PC-9 (cell line): ENCODE measurements around the gene RIPPLY3. TPM values are rescaled to one million over a fixed set of nuclear protein-coding genes. Genes with fewer than 3 reads are reported as not detected.
"Not testable (repeated sequence)": the region's sequence is repeated elsewhere in the genome, so short reads cannot be mapped to it uniquely, and the experiment has no call there.

ENCODE experiments used
- BruUV-seq: library from RNA; stranded (reverse); fragments of 400-500 nt; replicated peaks from 2 replicates; lab custom pipeline; 2021; lab: Mats Ljungman, UMichigan
- CTCF ChIA-PET: fragments of 300-600 bp; sonication (Branson Sonifier 250); formaldehyde crosslinking; loops from one replicate; lab custom pipeline; 2022; ENCODE audit warnings: antibody characterized with exemption; lab: Charles Lee
- POLR2A ChIA-PET: fragments of 300-600 bp; sonication (Branson Sonifier 250); formaldehyde crosslinking; loops from one replicate; lab custom pipeline; 2022; ENCODE audit warnings: antibody characterized with exemption; ENCODE audit not compliant: unreplicated experiment; lab: Charles Lee
- DNase-seq, 2 experiments: peaks; one replicate each; pipeline versions ENCODE4 v3.0.0 to v3.0.0-alpha.2; 2015 to 2022; ENCODE audit warnings: mixed read lengths in 1 of 2
- H2AFZ ChIP-seq: fragments of 200-600 bp; sonication (generic); 2 replicates; pipeline ENCODE4 v1.8.1; 2017; ENCODE audit warnings: antibody characterized with exemption
- H3F3A ChIP-seq: fragments of 200-600 bp; sonication (generic); 2 replicates; pipeline ENCODE4 v1.8.1; 2017; ENCODE audit warnings: antibody characterized with exemption, mild to moderate bottlenecking, low read depth; ENCODE audit not compliant: insufficient read depth
- H3K27ac ChIP-seq: fragments of 200-600 bp; sonication (generic); 2 replicates; pipeline ENCODE4 v1.6.1; 2016; ENCODE audit warnings: mixed run types
- H3K27me3 ChIP-seq: fragments of 200-600 bp; sonication (generic); 2 replicates; pipeline ENCODE4 v1.6.1; 2016; ENCODE audit warnings: low read depth, mixed run types; ENCODE audit not compliant: insufficient read depth
- H3K36me3 ChIP-seq: fragments of 200-600 bp; sonication (generic); 2 replicates; pipeline ENCODE4 v1.6.1; 2016; ENCODE audit warnings: low read depth, mixed run types
- H3K4me1 ChIP-seq: fragments of 200-600 bp; sonication (generic); replicated peaks from 2 replicates; pipeline ENCODE4 v1.6.1; 2016; ENCODE audit warnings: mixed run types; ENCODE audit not compliant: insufficient read depth
- H3K4me2 ChIP-seq: fragments of 200-600 bp; sonication (generic); 2 replicates; pipeline ENCODE4 v1.6.1; 2017; ENCODE audit warnings: mixed run types
- H3K4me3 ChIP-seq: fragments of 200-600 bp; sonication (generic); 2 replicates; pipeline ENCODE4 v1.6.1; 2016; ENCODE audit warnings: mixed run types
- H3K79me2 ChIP-seq: fragments of 200-600 bp; sonication (generic); 2 replicates; pipeline ENCODE4 v1.6.1; 2017; ENCODE audit warnings: low read depth, mixed run types
- H3K9me2 ChIP-seq: fragments of 200-600 bp; sonication (generic); 2 replicates; pipeline ENCODE4 v1.8.1; 2017; ENCODE audit warnings: mild to moderate bottlenecking; ENCODE audit not compliant: insufficient read depth
- H3K9me3 ChIP-seq: fragments of 200-600 bp; sonication (generic); 2 replicates; pipeline ENCODE4 v1.8.1; 2016; ENCODE audit warnings: low read depth; ENCODE audit not compliant: insufficient read depth
- H4K20me1 ChIP-seq: fragments of 200-600 bp; sonication (generic); 2 replicates; pipeline ENCODE4 v1.8.1; 2017; ENCODE audit not compliant: insufficient read depth
- EZH2 ChIP-seq: fragments of 200-600 bp; sonication (generic); IDR thresholded peaks from 2 replicates; pipeline ENCODE4 v1.8.0; 2017; ENCODE audit warnings: antibody characterized with exemption, low read depth
- intact Hi-C: fragments of 100-400 bp; cut with micrococcal nuclease; formaldehyde crosslinking; loops from one replicate; pipeline ENCODE4 v1.10.0; 2022; ENCODE audit not compliant: unreplicated experiment
- total RNA-seq: library from RNA; stranded (reverse); gene quantifications from 2 replicates; pipeline ENCODE4 v1.2.3, GENCODE V29; 2021
- TF ChIP-seq, protein P1 (sequence below): fragments of 200-600 bp; sonication (generic); conservative IDR thresholded peaks from 2 replicates; pipeline ENCODE4 v1.6.1; 2017; ENCODE audit warnings: mixed run types, antibody characterized with exemption, mild to moderate bottlenecking, moderate library complexity

RIPPLY3 gene
- total RNA-seq, 1 experiment from 2014 or later = 0.17 TPM

DNA sequence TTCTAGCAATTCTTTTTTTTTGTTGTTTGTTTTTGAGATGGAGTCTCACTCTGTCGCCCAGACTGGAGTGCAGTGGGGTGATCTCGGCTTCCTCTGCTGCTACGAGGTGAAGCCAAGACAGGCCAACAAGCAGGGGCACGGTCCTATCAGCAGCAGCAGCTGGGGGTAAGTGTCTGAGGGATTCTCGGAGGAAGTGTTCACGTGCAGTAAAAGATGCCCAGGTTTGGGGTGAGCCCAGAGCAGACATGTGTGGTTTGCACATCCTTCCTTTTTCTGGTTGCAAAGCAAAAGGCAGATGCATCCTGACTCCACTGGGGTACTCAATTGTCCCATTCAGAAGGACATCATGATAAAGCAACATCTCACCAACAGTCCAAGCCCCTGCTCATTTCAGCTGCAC is 38.6 kb downstream of the RIPPLY3 start:
- H3K4me1 ChIP-seq = peaks cover 20% of the 10 kb centered on the region
- H3K9me3 ChIP-seq = no peaks in the 10 kb centered on the region
- no peak overlapping the region for H3K27ac ChIP-seq
- no TSS peak for BruUV-seq
- ChIA-PET POLR2A (no interaction called here), CTCF (no interaction called here)
- no peak for DNase-seq
- H2AFZ ChIP-seq = no peak overlapping the region
- no peak overlapping the region for H3K4me3 ChIP-seq
- no peaks in the 10 kb centered on the region for H3K79me2 ChIP-seq
- H4K20me1 ChIP-seq = no peaks in the 10 kb centered on the region
- no peaks in the 10 kb centered on the region for H3K36me3 ChIP-seq
- H3K9me2 ChIP-seq = no peaks in the 10 kb centered on the region
- intact Hi-C loops = no loop called here
- no peak for TF ChIP-seq EZH2
- TF ChIP-seq, protein P1, sequence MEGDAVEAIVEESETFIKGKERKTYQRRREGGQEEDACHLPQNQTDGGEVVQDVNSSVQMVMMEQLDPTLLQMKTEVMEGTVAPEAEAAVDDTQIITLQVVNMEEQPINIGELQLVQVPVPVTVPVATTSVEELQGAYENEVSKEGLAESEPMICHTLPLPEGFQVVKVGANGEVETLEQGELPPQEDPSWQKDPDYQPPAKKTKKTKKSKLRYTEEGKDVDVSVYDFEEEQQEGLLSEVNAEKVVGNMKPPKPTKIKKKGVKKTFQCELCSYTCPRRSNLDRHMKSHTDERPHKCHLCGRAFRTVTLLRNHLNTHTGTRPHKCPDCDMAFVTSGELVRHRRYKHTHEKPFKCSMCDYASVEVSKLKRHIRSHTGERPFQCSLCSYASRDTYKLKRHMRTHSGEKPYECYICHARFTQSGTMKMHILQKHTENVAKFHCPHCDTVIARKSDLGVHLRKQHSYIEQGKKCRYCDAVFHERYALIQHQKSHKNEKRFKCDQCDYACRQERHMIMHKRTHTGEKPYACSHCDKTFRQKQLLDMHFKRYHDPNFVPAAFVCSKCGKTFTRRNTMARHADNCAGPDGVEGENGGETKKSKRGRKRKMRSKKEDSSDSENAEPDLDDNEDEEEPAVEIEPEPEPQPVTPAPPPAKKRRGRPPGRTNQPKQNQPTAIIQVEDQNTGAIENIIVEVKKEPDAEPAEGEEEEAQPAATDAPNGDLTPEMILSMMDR = no peak
- no peaks in the 10 kb centered on the region for H3F3A ChIP-seq
- no peaks in the 10 kb centered on the region for H3K27me3 ChIP-seq
- no peak overlapping the region for H3K4me2 ChIP-seq

DNA sequence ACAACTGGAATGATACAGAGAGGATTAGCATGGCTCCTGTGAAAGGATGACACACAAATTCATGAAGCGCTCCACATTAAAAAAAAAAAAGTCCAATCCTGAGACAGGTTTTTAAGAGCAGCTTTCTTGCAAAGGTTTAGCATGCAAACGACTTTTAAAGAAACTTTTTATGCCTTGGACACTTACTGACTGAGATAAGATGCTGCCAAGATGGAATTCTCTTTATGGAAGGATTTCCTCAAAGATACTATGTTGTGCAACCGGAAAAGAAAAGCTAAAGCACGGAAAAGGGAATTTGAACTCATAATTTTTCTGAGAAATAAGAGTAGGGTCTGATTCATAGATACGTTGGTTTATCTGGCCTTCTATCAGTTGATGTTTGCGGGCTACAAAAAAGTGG is 39.1 kb downstream of the RIPPLY3 start:
- Histone ChIP-seq H3K27me3 (no peaks in the 10 kb centered on the region), H3K4me1 (peaks cover 20% of the 10 kb centered on the region), H3K36me3 (no peaks in the 10 kb centered on the region), H3F3A (no peaks in the 10 kb centered on the region), H3K4me2 (no peak overlapping the region), H4K20me1 (no peaks in the 10 kb centered on the region), H3K79me2 (no peaks in the 10 kb centered on the region), H3K9me3 (no peaks in the 10 kb centered on the region), H2AFZ (no peak overlapping the region), H3K9me2 (no peaks in the 10 kb centered on the region), H3K27ac (no peak overlapping the region), H3K4me3 (no peak overlapping the region)
- no TSS peak for BruUV-seq
- ChIA-PET CTCF (no interaction called here), POLR2A (no interaction called here)
- TF ChIP-seq, protein P1 = no peak
- no peak for TF ChIP-seq EZH2
- intact Hi-C loops = no loop called here
- no peak for DNase-seq

DNA sequence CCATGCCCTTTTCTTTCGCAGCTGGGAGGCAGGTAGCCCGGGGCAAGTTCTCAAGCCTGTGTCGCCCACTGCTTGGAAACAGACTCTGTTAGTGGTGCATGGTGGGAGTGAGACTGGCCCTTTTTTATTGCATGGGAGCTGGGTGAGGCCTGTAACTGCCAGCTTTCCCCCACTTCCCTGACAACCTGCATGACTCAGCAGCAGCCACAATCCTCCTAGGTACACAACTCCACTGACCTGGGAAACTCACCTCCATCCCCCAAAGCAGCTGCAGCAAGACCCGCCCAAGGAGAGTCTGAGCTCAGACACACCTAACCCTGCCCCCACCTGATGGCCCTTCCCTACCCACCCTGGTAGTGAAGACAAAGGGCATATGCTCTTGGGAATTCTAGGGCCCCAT is 40.6 kb downstream of the RIPPLY3 start:
- H3K27ac ChIP-seq = peak overlapping the region; percentile 78
- no peaks in the 10 kb centered on the region for H3K27me3 ChIP-seq
- ChIA-PET CTCF (interaction anchor here (0.6 kb wide), 1 partner anchor 167 kb away, joined by 3 read pairs; no protein-coding TSS in a partner anchor), POLR2A (interaction anchor here (0.6 kb wide), 1 partner anchor 564 kb away, joined by 3 read pairs; no protein-coding TSS in a partner anchor)
- no peak overlapping the region for H3K4me3 ChIP-seq
- no peaks in the 10 kb centered on the region for H3K9me2 ChIP-seq
- no peaks in the 10 kb centered on the region for H3K36me3 ChIP-seq
- TF ChIP-seq, protein P1 = no peak
- H4K20me1 ChIP-seq = no peaks in the 10 kb centered on the region
- no TSS peak for BruUV-seq
- H2AFZ ChIP-seq = peak overlapping the region; percentile 79; the same call in 1 of the 2 replicates
- intact Hi-C loops = no loop called here
- H3F3A ChIP-seq = no peaks in the 10 kb centered on the region
- H3K9me3 ChIP-seq = no peaks in the 10 kb centered on the region
- peaks cover 20% of the 10 kb centered on the region for H3K4me1 ChIP-seq
- DNase-seq = peak; percentile 59 to 71
- H3K79me2 ChIP-seq = no peaks in the 10 kb centered on the region
- H3K4me2 ChIP-seq = peak overlapping the region; percentile 53

DNA sequence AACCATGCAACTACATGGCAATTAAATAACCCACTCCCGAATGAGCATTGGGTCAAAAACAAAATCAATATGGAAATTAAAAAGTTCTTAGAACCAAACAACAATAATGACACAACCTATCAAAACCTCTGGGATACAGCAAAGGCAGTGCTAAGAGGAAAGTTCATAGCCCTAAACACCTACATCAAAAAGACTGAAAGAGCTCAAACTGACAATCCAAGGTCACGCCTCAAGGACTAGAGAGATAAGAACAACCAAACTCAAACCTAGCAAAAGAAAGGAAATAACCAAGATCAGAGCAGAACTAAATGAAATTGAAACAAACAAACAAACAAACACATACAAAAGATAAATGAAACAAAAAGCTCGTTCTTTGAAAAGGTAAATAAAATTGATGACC is 43.2 kb downstream of the RIPPLY3 start:
- H3K4me2 ChIP-seq, H3K27ac ChIP-seq, CTCF ChIA-PET, H3K27me3 ChIP-seq, H3K36me3 ChIP-seq, H3K9me3 ChIP-seq, BruUV-seq, H3F3A ChIP-seq, H3K4me3 ChIP-seq, intact Hi-C loops, H3K9me2 ChIP-seq, H3K79me2 ChIP-seq, H2AFZ ChIP-seq, H4K20me1 ChIP-seq, DNase-seq, POLR2A ChIA-PET: not testable (repeated sequence)
- peaks cover 20% of the 10 kb centered on the region for H3K4me1 ChIP-seq
